Measurements from ENCODE around the gene PLSCR5. TPM values are rescaled to one million over a fixed set of nuclear protein-coding genes. Genes with fewer than 3 reads are reported as not detected.

Gene PLSCR5
- total and polyA plus RNA-seq, 10 of the 15 experiments (the other 5 are each of a cell fraction or from before 2014, with no cell fraction given), result 0.06 TPM; not detected in 9

- peak; percentile 52 for FAIRE-seq
These were observed 27.5 kb downstream of the PLSCR5 start for GRCh38 chr3:146577662-146578061.

More at GRCh38 chr3:146577662-146578061, 27.5 kb downstream of the PLSCR5 start:
- ATAC-seq, result peak; percentile 70
- no peaks in the 10 kb centered on the region for H3K27me3 ChIP-seq (replicated peaks in 1 of 2; ENCODE audit: control insufficient read depth in 2 of 2, insufficient read depth in 2 of 2, low read length in 1 of 2)
- H2AFZ ChIP-seq (ENCODE audit: control insufficient read depth, low read depth, low read length), result no peak overlapping the region
- no peaks in the 10 kb centered on the region for H3K79me2 ChIP-seq (ENCODE audit: control insufficient read depth, insufficient read depth, low read length)
- TF ChIP-seq, protein P1, sequence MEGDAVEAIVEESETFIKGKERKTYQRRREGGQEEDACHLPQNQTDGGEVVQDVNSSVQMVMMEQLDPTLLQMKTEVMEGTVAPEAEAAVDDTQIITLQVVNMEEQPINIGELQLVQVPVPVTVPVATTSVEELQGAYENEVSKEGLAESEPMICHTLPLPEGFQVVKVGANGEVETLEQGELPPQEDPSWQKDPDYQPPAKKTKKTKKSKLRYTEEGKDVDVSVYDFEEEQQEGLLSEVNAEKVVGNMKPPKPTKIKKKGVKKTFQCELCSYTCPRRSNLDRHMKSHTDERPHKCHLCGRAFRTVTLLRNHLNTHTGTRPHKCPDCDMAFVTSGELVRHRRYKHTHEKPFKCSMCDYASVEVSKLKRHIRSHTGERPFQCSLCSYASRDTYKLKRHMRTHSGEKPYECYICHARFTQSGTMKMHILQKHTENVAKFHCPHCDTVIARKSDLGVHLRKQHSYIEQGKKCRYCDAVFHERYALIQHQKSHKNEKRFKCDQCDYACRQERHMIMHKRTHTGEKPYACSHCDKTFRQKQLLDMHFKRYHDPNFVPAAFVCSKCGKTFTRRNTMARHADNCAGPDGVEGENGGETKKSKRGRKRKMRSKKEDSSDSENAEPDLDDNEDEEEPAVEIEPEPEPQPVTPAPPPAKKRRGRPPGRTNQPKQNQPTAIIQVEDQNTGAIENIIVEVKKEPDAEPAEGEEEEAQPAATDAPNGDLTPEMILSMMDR (IDR thresholded peaks at IDR 0.05 in 2 of 3, conservative IDR thresholded peaks at IDR 0.05 in 1 of 3; ENCODE audit: control insufficient read depth in 2 of 3, extremely low read depth in 1 of 3, insufficient read depth in 1 of 3, low read depth in 3 of 3, low read length in 3 of 3), result peak; percentile 9 to 59 (median 19); a peak in 3 of 6 replicates
- no peak for TF ChIP-seq RBBP5 (conservative IDR thresholded peaks at IDR 0.05)
- TF ChIP-seq SUPT20H (IDR thresholded peaks at IDR 0.05; ENCODE audit: borderline replicate concordance, control insufficient read depth, low read depth, low read length), result no peak
- TF ChIP-seq, protein P2, sequence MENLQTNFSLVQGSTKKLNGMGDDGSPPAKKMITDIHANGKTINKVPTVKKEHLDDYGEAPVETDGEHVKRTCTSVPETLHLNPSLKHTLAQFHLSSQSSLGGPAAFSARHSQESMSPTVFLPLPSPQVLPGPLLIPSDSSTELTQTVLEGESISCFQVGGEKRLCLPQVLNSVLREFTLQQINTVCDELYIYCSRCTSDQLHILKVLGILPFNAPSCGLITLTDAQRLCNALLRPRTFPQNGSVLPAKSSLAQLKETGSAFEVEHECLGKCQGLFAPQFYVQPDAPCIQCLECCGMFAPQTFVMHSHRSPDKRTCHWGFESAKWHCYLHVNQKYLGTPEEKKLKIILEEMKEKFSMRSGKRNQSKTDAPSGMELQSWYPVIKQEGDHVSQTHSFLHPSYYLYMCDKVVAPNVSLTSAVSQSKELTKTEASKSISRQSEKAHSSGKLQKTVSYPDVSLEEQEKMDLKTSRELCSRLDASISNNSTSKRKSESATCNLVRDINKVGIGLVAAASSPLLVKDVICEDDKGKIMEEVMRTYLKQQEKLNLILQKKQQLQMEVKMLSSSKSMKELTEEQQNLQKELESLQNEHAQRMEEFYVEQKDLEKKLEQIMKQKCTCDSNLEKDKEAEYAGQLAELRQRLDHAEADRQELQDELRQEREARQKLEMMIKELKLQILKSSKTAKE (IDR thresholded peaks at IDR 0.05; ENCODE audit: low read depth, poor library complexity, severe bottlenecking), result no peak
- TF ChIP-seq RELB (IDR thresholded peaks at IDR 0.05; ENCODE audit: low read depth), result no peak
- no peak for TF ChIP-seq TCF12 (IDR thresholded peaks at IDR 0.05; ENCODE audit: low read depth, low read length)
- no peak for TF ChIP-seq NBN (IDR thresholded peaks at IDR 0.05)
- no peak for TF ChIP-seq SUZ12 (IDR thresholded peaks at IDR 0.05; ENCODE audit: unreplicated experiment)
- no peak for TF ChIP-seq STAT3 (IDR thresholded peaks at IDR 0.05; ENCODE audit: low read depth, low read length)
- TF ChIP-seq RAD21 (IDR thresholded peaks at IDR 0.05; ENCODE audit: insufficient read depth, low read depth, low read length), result peak; percentile 78
- no peak for TF ChIP-seq YY1 (IDR thresholded peaks at IDR 0.05; ENCODE audit: low read depth, low read length)
- no peak for TF ChIP-seq TCF3 (IDR thresholded peaks at IDR 0.05; ENCODE audit: borderline replicate concordance, insufficient read depth, low read depth, low read length)
- no peak for TF ChIP-seq EGR1 (IDR thresholded peaks at IDR 0.05; ENCODE audit: borderline replicate concordance in 1 of 2, low read depth in 2 of 2, low read length in 2 of 2)
- TF ChIP-seq PAX5 (IDR thresholded peaks at IDR 0.05; ENCODE audit: borderline replicate concordance, low read depth, low read length), result no peak
- TF ChIP-seq SMC3 (IDR thresholded peaks at IDR 0.05; ENCODE audit: borderline replicate concordance, low read length), result peak; percentile 54; the same call in 1 of the 2 replicates
- no peak for TF ChIP-seq BMI1 (IDR thresholded peaks at IDR 0.05; ENCODE audit: borderline replicate concordance)
- TF ChIP-seq, protein P3, sequence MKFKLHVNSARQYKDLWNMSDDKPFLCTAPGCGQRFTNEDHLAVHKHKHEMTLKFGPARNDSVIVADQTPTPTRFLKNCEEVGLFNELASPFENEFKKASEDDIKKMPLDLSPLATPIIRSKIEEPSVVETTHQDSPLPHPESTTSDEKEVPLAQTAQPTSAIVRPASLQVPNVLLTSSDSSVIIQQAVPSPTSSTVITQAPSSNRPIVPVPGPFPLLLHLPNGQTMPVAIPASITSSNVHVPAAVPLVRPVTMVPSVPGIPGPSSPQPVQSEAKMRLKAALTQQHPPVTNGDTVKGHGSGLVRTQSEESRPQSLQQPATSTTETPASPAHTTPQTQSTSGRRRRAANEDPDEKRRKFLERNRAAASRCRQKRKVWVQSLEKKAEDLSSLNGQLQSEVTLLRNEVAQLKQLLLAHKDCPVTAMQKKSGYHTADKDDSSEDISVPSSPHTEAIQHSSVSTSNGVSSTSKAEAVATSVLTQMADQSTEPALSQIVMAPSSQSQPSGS (IDR thresholded peaks at IDR 0.05; ENCODE audit: low read length), result no peak
- H3K9me3 ChIP-seq (replicated peaks; ENCODE audit: control insufficient read depth, insufficient read depth, low read length), result no peaks in the 10 kb centered on the region; the same call in 2 of the 3 replicates
- no peak overlapping the region for H3K4me2 ChIP-seq (ENCODE audit: control insufficient read depth, insufficient read depth)
- no TSS peak for BruUV-seq (replicated peaks)
- POLR2A ChIA-PET, result no interaction called here
- RAD21 ChIA-PET (ENCODE audit: unreplicated experiment), result interaction anchor here (0.6 to 2.0 kb wide), 9 partner anchors 43 to 802 kb away, joined by 3 to 26 read pairs (median 3); no protein-coding TSS in a partner anchor
- H3K4me3 ChIP-seq, result no peak overlapping the region
- intact Hi-C loops (cut with micrococcal nuclease; ENCODE audit: unreplicated experiment), result loop anchor here (1.0 to 5.0 kb wide), 2 partner anchors 358 to 515 kb away; no protein-coding TSS in a partner anchor
- SMC1A ChIA-PET (ENCODE audit: uncharacterized antibody, unreplicated experiment), result interaction anchor here (0.8 to 2.1 kb wide), 11 partner anchors 21 to 513 kb away, joined by 3 to 14 read pairs (median 6); no protein-coding TSS in a partner anchor
- no peaks in the 10 kb centered on the region for H3K36me3 ChIP-seq (ENCODE audit: control insufficient read depth in 2 of 2, insufficient read depth in 2 of 2, low read length in 1 of 2)
- H4K20me1 ChIP-seq (ENCODE audit: control insufficient read depth, insufficient read depth), result no peaks in the 10 kb centered on the region
- no peak for DNase-seq (ENCODE audit: low read depth, low spot score)
- no peaks in the 10 kb centered on the region for H3K4me1 ChIP-seq (ENCODE audit: control insufficient read depth, insufficient read depth, low read length)
- in situ Hi-C loops (cut with MboI), result loop anchor here (5.0 to 25.0 kb wide), 2 partner anchors 360 to 515 kb away; no protein-coding TSS in a partner anchor
- H3K9ac ChIP-seq (ENCODE audit: control insufficient read depth, insufficient read depth, low read length), result no peak overlapping the region
- no peak overlapping the region for H3K27ac ChIP-seq (ENCODE audit: control insufficient read depth, insufficient read depth)
- CTCF ChIA-PET, result interaction anchor here (0.6 to 2.5 kb wide), 18 partner anchors 9 to 801 kb away, joined by 3 to 57 read pairs (median 4); partner anchors contain the start of gene PLSCR1
